Activated B cell treated with CpG ODN at 0.5 μM for 24 hours (primary cell): ENCODE results near the gene KCND2. TPM values are rescaled to one million over a fixed set of nuclear protein-coding genes. Genes with fewer than 3 reads are reported as not detected.

Source experiments
- ATAC-seq: fragments of 200-7000 bp; cut with Tn5 transposase; one replicate; pipeline ENCODE4 v1.10.0; 2021; ENCODE audit warnings: low read depth, mild to moderate bottlenecking, moderate library complexity
- CTCF ChIA-PET: fragments of 350-600 bp; sonication (Branson Sonifier 250); formaldehyde crosslinking; loops from one replicate; lab custom pipeline; 2021; ENCODE audit warnings: antibody characterized with exemption; lab: Charles Lee
- POLR2A ChIA-PET: fragments of 350-600 bp; sonication (Branson Sonifier 250); formaldehyde crosslinking; loops from one replicate; lab custom pipeline; 2021; ENCODE audit warnings: antibody characterized with exemption; lab: Charles Lee
- DNase-seq: peaks from one replicate; pipeline ENCODE4 v3.0.0; 2022
- H3K27ac Mint-ChIP-seq: one replicate; pipeline ENCODE4 v1.8.0; 2020; ENCODE audit warnings: mixed read lengths
- H3K27me3 Mint-ChIP-seq: one replicate; pipeline ENCODE4 v1.8.0; 2021; ENCODE audit warnings: mixed read lengths
- H3K36me3 Mint-ChIP-seq: one replicate; pipeline ENCODE4 v1.8.0; 2021; ENCODE audit warnings: low read depth, mixed read lengths
- H3K4me1 Mint-ChIP-seq: one replicate; pipeline ENCODE4 v1.8.0; 2021; ENCODE audit warnings: mixed read lengths
- H3K4me3 Mint-ChIP-seq: one replicate; pipeline ENCODE4 v1.8.0; 2020; ENCODE audit warnings: mild to moderate bottlenecking, mixed read lengths
- H3K9me3 Mint-ChIP-seq: one replicate; pipeline ENCODE4 v1.8.0; 2020; ENCODE audit warnings: mixed read lengths
- intact Hi-C: fragments of 100-400 bp; cut with micrococcal nuclease; formaldehyde crosslinking; loops from one replicate; pipeline ENCODE4 v1.15.1; 2024
- total RNA-seq: library from RNA; stranded (reverse); gene quantifications from 2 replicates; pipeline ENCODE4 v1.2.3, GENCODE V29; 2022
- TF ChIP-seq, protein P1 (sequence below): fragments of 200-600 bp; IDR thresholded peaks from one replicate; pipeline ENCODE4 v1.8.0; 2022; ENCODE audit warnings: antibody characterized with exemption, mild to moderate bottlenecking

The KCND2 gene
- total RNA-seq, 1 donor from 2014 or later: not detected

DNA sequence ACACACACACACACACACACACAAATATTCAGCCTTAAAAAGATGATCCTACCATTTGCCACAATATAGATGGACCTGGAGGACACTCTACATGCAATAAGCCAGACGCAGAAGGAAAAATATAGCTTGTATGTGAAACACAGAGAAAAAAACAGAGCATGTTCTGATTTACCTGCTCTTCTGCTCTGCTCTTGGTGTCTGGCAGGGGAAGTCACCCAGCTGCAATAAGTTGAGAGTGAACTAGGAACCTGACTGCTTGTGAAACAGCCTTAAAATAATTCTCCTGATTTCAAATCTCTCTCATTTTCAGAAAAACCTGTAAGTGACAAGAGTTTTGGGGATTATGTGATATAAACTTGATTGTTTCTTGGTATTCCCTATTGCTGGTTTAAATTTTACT lies 31.0 kb upstream of the KCND2 start:
- CTCF ChIA-PET: no interaction called here
- no peak overlapping the region for H3K4me3 Mint-ChIP-seq
- intact Hi-C loops: no loop called here

DNA sequence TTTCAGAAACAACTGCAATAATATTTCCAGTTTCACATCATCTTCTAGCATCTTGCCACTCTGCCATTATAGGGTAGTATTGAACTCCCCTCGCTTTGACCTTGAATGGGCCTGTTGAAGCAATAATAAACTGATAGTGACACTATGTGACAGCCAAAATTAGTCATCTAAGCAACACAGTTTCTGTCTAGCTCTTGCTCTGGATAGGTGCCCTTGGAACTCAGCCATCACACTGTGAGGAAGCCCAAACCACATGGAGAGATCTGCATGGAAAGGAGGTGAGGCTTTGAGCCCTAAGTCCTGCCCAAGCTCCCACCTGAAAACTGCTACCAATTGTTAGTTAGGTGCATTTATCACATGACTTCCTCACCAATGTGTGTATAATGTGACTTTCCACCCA lies 18.1 kb upstream of the KCND2 start:
- no peaks in the 10 kb centered on the region for H3K4me1 Mint-ChIP-seq
- CTCF ChIA-PET: no interaction called here
- DNase-seq: no peak

More for the DNA sequence above, 31.0 kb upstream of the KCND2 start:
- Mint-ChIP-seq H3K36me3 (no peaks in the 10 kb centered on the region), H3K27ac (no peak overlapping the region), H3K4me1 (no peaks in the 10 kb centered on the region), H3K27me3 (no peaks in the 10 kb centered on the region), H3K9me3 (no peaks in the 10 kb centered on the region)
- TF ChIP-seq, protein P1, sequence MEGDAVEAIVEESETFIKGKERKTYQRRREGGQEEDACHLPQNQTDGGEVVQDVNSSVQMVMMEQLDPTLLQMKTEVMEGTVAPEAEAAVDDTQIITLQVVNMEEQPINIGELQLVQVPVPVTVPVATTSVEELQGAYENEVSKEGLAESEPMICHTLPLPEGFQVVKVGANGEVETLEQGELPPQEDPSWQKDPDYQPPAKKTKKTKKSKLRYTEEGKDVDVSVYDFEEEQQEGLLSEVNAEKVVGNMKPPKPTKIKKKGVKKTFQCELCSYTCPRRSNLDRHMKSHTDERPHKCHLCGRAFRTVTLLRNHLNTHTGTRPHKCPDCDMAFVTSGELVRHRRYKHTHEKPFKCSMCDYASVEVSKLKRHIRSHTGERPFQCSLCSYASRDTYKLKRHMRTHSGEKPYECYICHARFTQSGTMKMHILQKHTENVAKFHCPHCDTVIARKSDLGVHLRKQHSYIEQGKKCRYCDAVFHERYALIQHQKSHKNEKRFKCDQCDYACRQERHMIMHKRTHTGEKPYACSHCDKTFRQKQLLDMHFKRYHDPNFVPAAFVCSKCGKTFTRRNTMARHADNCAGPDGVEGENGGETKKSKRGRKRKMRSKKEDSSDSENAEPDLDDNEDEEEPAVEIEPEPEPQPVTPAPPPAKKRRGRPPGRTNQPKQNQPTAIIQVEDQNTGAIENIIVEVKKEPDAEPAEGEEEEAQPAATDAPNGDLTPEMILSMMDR: no peak
- POLR2A ChIA-PET: no interaction called here
- no peak for ATAC-seq
- no peak for DNase-seq

DNA sequence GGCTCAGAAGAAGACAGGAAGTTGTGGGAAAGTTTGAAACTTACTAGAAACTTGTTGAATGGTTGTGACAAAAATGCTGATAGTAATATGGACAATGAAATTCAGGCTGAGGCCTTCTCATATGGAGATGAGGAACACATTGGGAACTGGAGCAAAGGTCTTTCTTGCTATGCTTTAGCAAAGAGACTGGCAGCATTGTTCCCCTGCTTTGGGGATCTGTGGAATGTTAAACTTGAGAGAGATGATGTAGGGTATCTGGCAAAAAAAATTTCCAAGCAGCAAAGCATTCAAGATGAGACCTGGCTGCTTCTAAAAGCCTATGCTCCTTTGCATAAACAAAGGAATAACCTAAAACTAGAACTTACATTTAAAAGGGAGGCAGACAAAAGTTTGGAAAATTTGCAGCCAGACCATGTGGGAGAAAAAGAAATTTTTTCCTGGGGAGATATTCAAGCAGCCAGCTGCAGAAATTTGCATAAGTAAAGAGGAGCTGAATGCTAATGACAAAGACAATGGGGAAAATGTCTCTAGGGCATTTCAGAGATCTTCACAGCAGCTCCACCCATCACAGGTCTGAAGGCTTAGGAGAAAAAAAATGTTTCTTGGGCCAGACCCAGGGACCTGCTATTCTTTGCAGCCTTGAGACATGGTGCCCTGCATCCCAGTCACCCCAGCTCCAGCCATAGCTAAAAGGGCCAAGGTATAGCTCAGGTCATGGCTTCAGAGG lies 16.5 kb upstream of the KCND2 start:
- POLR2A ChIA-PET: no interaction called here
- H3K27ac Mint-ChIP-seq: no peak overlapping the region

More for the DNA sequence above, 18.1 kb upstream of the KCND2 start:
- H3K36me3 Mint-ChIP-seq: no peaks in the 10 kb centered on the region
- H3K27ac Mint-ChIP-seq: no peak overlapping the region
- no peak overlapping the region for H3K4me3 Mint-ChIP-seq
- H3K27me3 Mint-ChIP-seq: no peaks in the 10 kb centered on the region
- intact Hi-C loops: no loop called here
- TF ChIP-seq, protein P1: no peak
- POLR2A ChIA-PET: no interaction called here
- ATAC-seq: no peak
- peaks cover 4% of the 10 kb centered on the region for H3K9me3 Mint-ChIP-seq

DNA sequence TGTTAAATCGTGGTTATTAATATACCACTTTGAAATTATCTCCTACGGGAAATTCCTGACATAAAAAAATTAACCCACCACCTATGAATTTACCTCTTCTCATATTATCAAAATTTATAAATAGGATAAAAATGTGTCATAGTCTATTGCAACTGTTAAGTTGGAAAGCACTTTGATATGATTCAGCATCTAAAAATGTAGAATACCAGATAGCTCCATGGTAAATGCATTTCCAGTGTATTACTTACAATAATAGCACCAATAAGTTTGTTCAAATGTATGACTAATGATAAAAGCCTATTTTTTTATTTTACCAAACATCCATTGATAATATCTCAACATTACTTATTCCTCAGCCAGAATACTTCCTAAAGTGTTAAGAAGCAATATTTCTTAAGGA lies 13.6 kb upstream of the KCND2 start:
- Mint-ChIP-seq H3K9me3 (peaks cover 4% of the 10 kb centered on the region), H3K27me3 (no peaks in the 10 kb centered on the region), H3K36me3 (no peaks in the 10 kb centered on the region), H3K4me1 (no peaks in the 10 kb centered on the region), H3K4me3 (no peak overlapping the region), H3K27ac (no peak overlapping the region)
- TF ChIP-seq, protein P1: no peak
- ChIA-PET POLR2A (no interaction called here), CTCF (no interaction called here)
- ATAC-seq (no peak), DNase-seq (no peak)
- intact Hi-C loops: no loop called here

More for the DNA sequence above, 16.5 kb upstream of the KCND2 start:
- CTCF ChIA-PET: no interaction called here
- Mint-ChIP-seq H3K27me3 (no peaks in the 10 kb centered on the region), H3K9me3 (peaks cover 4% of the 10 kb centered on the region), H3K4me3 (no peak overlapping the region), H3K4me1 (no peaks in the 10 kb centered on the region), H3K36me3 (no peaks in the 10 kb centered on the region)
- ATAC-seq (no peak), DNase-seq (no peak)
- TF ChIP-seq, protein P1: no peak
- intact Hi-C loops: no loop called here

DNA sequence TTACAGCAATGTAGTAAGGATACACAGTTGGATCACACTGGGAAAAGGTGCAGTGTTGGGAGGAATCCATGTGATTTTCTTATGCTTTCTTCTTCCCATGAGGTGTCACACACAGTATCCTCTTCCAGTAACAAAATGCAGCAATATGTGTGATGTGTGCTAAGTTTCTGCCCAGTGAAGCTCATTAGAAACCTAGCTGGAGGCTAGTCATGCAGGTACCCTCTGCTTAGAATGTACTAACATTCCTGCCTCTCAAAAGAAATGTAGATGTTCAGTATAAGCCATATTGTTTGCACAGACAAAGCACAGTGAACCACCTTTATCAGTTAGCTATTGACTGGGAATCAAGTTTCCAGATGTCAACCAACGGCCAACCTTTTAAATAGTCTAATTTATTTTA lies 12.9 kb upstream of the KCND2 start:
- H3K27ac Mint-ChIP-seq: no peak overlapping the region
- ATAC-seq: no peak
- POLR2A ChIA-PET: no interaction called here

More for the DNA sequence above, 12.9 kb upstream of the KCND2 start:
- TF ChIP-seq, protein P1: no peak
- Mint-ChIP-seq H3K36me3 (no peaks in the 10 kb centered on the region), H3K9me3 (peaks cover under 1% of the 10 kb centered on the region), H3K4me1 (no peaks in the 10 kb centered on the region), H3K4me3 (no peak overlapping the region), H3K27me3 (no peaks in the 10 kb centered on the region)
- CTCF ChIA-PET: no interaction called here
- DNase-seq: no peak
- intact Hi-C loops: no loop called here
